ENCODE results near the gene TCFL5.

DNA sequence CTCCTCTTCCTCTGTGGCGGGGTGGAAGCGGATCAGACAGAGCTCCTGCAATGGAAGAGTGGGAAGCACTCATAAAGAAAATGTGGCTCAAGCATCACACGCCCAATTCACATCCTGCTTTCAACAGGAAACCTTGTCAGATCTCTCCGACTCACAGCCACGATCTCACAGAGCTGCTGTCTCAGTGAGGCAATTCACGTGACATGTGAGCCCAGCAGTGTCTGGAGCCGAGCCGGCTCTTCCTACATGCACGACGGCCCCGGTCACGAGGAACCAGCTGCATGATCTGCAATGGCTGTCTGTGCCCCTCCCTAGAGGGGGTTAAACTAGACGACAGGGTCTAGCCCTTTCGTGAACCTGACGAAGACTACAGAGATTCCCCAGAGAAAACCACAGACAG, 29.5 kb upstream of the TCFL5 start:
- TF ChIP-seq EZH2phosphoT487 (IDR thresholded peaks at IDR 0.05; ENCODE audit: low read depth) (no peak), CTCF (IDR thresholded peaks at IDR 0.05; ENCODE audit: low read depth, low read length) (no peak)

Measured in OCI-LY3 (cell line).